Loucy (cell line): ENCODE results near the gene GCFC2.

Experiments
- H2AFZ ChIP-seq: fragments of 200-600 bp; sonication (generic); 2 replicates; pipeline ENCODE4 v1.6.0; 2016; ENCODE audit warnings: antibody characterized with exemption, mild to moderate bottlenecking, low read length, moderate library complexity
- H3F3A ChIP-seq: fragments of 200-600 bp; 2 replicates; pipeline ENCODE4 v1.6.0; 2016; ENCODE audit warnings: antibody characterized with exemption, low read depth, mild to moderate bottlenecking
- H3K27me3 ChIP-seq: fragments of 200-600 bp; sonication (generic); 2 replicates; pipeline ENCODE4 v1.6.1; 2014; ENCODE audit warnings: low read length, mild to moderate bottlenecking; ENCODE audit not compliant: insufficient read depth, poor library complexity, severe bottlenecking
- H3K36me3 ChIP-seq: fragments of 200-600 bp; sonication (generic); 2 replicates; pipeline ENCODE4 v1.6.1; 2016; ENCODE audit warnings: low read length; ENCODE audit not compliant: insufficient read depth
- H3K4me1 ChIP-seq: fragments of 200-600 bp; sonication (generic); 2 replicates; pipeline ENCODE4 v1.5.1; 2014; ENCODE audit warnings: low read length, mild to moderate bottlenecking; ENCODE audit not compliant: insufficient read depth, poor library complexity, severe bottlenecking
- H3K4me2 ChIP-seq: fragments of 200-600 bp; sonication (generic); 2 replicates; pipeline ENCODE4 v1.6.0; 2014; ENCODE audit warnings: antibody characterized with exemption, low read length, low read depth, mild to moderate bottlenecking; ENCODE audit not compliant: poor library complexity, severe bottlenecking
- H3K4me3 ChIP-seq: fragments of 200-600 bp; sonication (generic); 2 replicates; pipeline ENCODE4 v1.5.1; 2014; ENCODE audit warnings: low read length, mild to moderate bottlenecking, mixed read lengths; ENCODE audit not compliant: poor library complexity, severe bottlenecking
- H3K79me2 ChIP-seq: fragments of 200-600 bp; sonication (generic); 2 replicates; pipeline ENCODE4 v1.6.1; 2014; ENCODE audit warnings: low read length; ENCODE audit not compliant: insufficient read depth
- H3K9ac ChIP-seq: fragments of 200-600 bp; sonication (generic); 2 replicates; pipeline ENCODE4 v1.6.0; 2014; ENCODE audit warnings: mild to moderate bottlenecking, low read depth, low read length, moderate library complexity; ENCODE audit not compliant: poor library complexity, severe bottlenecking
- H3K9me2 ChIP-seq: fragments of 200-600 bp; sonication (generic); replicated peaks from 2 replicates; pipeline ENCODE4 v1.6.1; 2016; ENCODE audit warnings: low read depth, low read length, mixed read lengths
- H3K9me3 ChIP-seq: fragments of 200-600 bp; sonication (generic); 2 replicates; pipeline ENCODE4 v1.6.1; 2014; ENCODE audit warnings: mild to moderate bottlenecking, antibody characterized with exemption, low read length, low read depth; ENCODE audit not compliant: insufficient read depth
- H4K20me1 ChIP-seq: fragments of 200-600 bp; sonication (generic); 2 replicates; pipeline ENCODE4 v1.6.0; 2014; ENCODE audit warnings: antibody characterized with exemption, low read length, mild to moderate bottlenecking; ENCODE audit not compliant: insufficient read depth, poor library complexity, severe bottlenecking
- EZH2phosphoT487 ChIP-seq: fragments of 200-600 bp; IDR thresholded peaks from 2 replicates; pipeline ENCODE4 v1.6.1; 2018; ENCODE audit warnings: antibody characterized with exemption, mild to moderate bottlenecking, moderate library complexity, borderline replicate concordance
- TF ChIP-seq, protein P1 (sequence below): fragments of 200-600 bp; sonication (generic); conservative IDR thresholded peaks from 2 replicates; pipeline ENCODE4 v1.5.1; 2014; ENCODE audit warnings: mild to moderate bottlenecking, antibody characterized with exemption, low read length

The GCFC2 gene

DNA sequence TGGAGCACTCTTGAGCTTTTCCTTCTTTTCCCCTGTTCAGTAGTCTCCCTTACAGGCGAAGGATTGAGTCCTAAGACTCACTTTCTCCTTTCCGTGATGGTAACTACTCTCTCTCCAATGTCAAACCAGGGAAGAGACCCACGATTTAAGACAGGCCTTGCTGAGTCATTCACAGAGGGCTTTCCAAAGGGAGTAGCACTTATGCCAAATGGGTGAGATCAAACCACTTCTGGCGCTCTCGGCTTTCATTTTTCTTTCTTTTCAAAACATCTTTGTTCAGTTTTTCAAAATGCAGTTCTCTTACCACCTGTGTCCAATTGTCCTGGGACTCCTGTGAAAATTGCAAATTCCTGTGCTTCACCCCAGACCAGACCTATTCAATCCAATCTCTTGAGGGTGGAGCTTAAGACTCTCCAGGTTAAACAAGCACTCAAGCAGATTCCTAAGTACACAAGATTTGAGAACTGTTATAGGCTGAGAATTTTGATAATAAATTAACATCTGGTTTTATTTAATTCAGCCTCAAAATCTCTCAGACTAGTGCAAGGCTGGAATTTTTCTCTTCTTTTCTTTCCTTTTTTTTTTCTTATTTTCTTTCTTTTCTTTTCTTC, 78.5 kb downstream of the GCFC2 start:
- no peaks in the 10 kb centered on the region for H3K27me3 ChIP-seq
- H3K4me1 ChIP-seq = no peaks in the 10 kb centered on the region
- H4K20me1 ChIP-seq = no peaks in the 10 kb centered on the region
- no peak overlapping the region for H3K4me3 ChIP-seq
- no peak overlapping the region for H3K4me2 ChIP-seq
- TF ChIP-seq, protein P1, sequence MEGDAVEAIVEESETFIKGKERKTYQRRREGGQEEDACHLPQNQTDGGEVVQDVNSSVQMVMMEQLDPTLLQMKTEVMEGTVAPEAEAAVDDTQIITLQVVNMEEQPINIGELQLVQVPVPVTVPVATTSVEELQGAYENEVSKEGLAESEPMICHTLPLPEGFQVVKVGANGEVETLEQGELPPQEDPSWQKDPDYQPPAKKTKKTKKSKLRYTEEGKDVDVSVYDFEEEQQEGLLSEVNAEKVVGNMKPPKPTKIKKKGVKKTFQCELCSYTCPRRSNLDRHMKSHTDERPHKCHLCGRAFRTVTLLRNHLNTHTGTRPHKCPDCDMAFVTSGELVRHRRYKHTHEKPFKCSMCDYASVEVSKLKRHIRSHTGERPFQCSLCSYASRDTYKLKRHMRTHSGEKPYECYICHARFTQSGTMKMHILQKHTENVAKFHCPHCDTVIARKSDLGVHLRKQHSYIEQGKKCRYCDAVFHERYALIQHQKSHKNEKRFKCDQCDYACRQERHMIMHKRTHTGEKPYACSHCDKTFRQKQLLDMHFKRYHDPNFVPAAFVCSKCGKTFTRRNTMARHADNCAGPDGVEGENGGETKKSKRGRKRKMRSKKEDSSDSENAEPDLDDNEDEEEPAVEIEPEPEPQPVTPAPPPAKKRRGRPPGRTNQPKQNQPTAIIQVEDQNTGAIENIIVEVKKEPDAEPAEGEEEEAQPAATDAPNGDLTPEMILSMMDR = no peak
- TF ChIP-seq EZH2phosphoT487 = no peak
- H3K9me2 ChIP-seq = no peaks in the 10 kb centered on the region
- H3K9me3 ChIP-seq = no peaks in the 10 kb centered on the region
- no peaks in the 10 kb centered on the region for H3K79me2 ChIP-seq
- no peaks in the 10 kb centered on the region for H3F3A ChIP-seq
- no peak overlapping the region for H2AFZ ChIP-seq
- H3K36me3 ChIP-seq = no peaks in the 10 kb centered on the region
- H3K9ac ChIP-seq = no peak overlapping the region

DNA sequence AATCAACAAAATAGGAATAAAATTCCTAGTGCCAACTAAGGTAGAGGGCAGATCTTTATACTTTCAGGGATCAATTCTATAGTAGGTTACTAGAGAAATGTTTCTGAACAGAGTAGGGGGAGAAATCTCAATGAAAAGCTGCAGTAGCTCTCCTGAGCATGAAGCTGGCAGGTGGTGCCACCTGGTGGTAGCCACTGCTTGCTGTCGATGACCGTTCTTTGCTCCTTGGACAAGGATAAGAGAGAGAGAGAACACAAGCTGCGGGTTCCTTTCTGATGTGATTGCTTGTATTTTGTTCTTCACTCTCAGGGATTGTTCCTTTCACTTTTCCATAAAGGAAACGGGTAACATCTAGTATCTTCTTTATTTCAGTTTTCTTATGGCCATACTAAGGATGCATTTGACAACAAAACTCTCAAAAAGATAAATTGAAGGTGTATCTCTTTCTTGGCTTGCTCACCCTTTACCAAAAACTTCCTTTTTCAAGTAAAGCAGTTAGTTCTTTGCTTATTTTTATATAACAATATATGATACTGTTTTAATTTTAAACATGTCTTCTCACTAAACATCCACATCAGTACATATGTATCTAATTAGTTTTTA, 82.7 kb downstream of the GCFC2 start:
- no peaks in the 10 kb centered on the region for H3K9me2 ChIP-seq
- no peaks in the 10 kb centered on the region for H3K4me1 ChIP-seq
- no peak overlapping the region for H3K4me3 ChIP-seq
- H4K20me1 ChIP-seq = no peaks in the 10 kb centered on the region
- no peak overlapping the region for H2AFZ ChIP-seq
- H3K4me2 ChIP-seq = no peak overlapping the region
- no peaks in the 10 kb centered on the region for H3K27me3 ChIP-seq
- H3K79me2 ChIP-seq = no peaks in the 10 kb centered on the region
- H3K9ac ChIP-seq = no peak overlapping the region
- no peaks in the 10 kb centered on the region for H3K9me3 ChIP-seq
- TF ChIP-seq EZH2phosphoT487 = no peak
- TF ChIP-seq, protein P1 = peak; percentile 94
- H3F3A ChIP-seq = no peaks in the 10 kb centered on the region
- no peaks in the 10 kb centered on the region for H3K36me3 ChIP-seq

DNA sequence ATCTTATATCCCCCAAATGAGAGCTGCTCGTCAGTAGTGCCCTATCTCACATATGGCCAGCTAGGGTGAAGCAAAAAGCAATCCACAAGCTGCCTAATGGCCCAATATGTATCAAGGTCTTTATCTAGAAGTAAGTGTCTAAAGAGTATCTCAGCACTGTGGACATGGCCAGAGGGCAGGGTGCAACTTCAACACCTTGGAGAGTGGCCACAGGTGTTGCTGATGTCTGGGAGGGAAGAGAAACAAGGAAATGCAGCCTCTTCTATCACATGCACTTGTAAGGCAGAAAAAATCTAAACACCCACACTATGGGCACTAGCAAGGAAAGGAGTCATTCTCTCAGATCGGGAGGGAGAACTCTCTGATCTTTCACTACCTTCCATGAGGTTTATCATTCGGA, 87.8 kb downstream of the GCFC2 start:
- Histone ChIP-seq H3K4me2 (no peak overlapping the region), H3K4me3 (no peak overlapping the region), H4K20me1 (no peaks in the 10 kb centered on the region), H3K9me3 (no peaks in the 10 kb centered on the region), H3K9ac (no peak overlapping the region), H3K36me3 (no peaks in the 10 kb centered on the region), H3K9me2 (no peaks in the 10 kb centered on the region), H3F3A (no peaks in the 10 kb centered on the region), H3K79me2 (no peaks in the 10 kb centered on the region), H3K27me3 (no peaks in the 10 kb centered on the region), H3K4me1 (no peaks in the 10 kb centered on the region), H2AFZ (no peak overlapping the region)
- TF ChIP-seq EZH2phosphoT487 = no peak

GRCh38 chr2:75622500-75622899, 88.2 kb downstream of the GCFC2 start:
- H3F3A ChIP-seq = no peaks in the 10 kb centered on the region
- H3K4me3 ChIP-seq = no peak overlapping the region
- H3K4me1 ChIP-seq = no peaks in the 10 kb centered on the region
- no peaks in the 10 kb centered on the region for H3K9me2 ChIP-seq
- TF ChIP-seq EZH2phosphoT487 = no peak
- TF ChIP-seq, protein P1 = no peak
- no peaks in the 10 kb centered on the region for H4K20me1 ChIP-seq
- no peak overlapping the region for H3K9ac ChIP-seq
- H3K79me2 ChIP-seq = no peaks in the 10 kb centered on the region
- no peaks in the 10 kb centered on the region for H3K36me3 ChIP-seq
- no peak overlapping the region for H2AFZ ChIP-seq
- H3K9me3 ChIP-seq = no peaks in the 10 kb centered on the region
- no peaks in the 10 kb centered on the region for H3K27me3 ChIP-seq
- H3K4me2 ChIP-seq = no peak overlapping the region
